DMS53 treated with DMSO at 0.1 percent for 48 hours (cell line): ENCODE data around the gene TESK1.
"Not testable (repeated sequence)": the region's sequence is repeated elsewhere in the genome, so short reads cannot be mapped to it uniquely, and the experiment has no call there.

ENCODE experiments used
- DNase-seq: peaks from one replicate; lab custom pipeline; 2025; ENCODE audit not compliant: unreplicated experiment; lab: John Stamatoyannopoulos, UW

TESK1 gene

GRCh38 chr9:35579659-35580227 lies 25.3 kb upstream of the TESK1 start:
- not testable (repeated sequence) for DNase-seq

GRCh38 chr9:35583521-35583920 lies 21.5 kb upstream of the TESK1 start:
- not testable (repeated sequence) for DNase-seq

GRCh38 chr9:35584681-35585080 lies 20.4 kb upstream of the TESK1 start:
- DNase-seq, result not testable (repeated sequence)

- not testable (repeated sequence) for DNase-seq
These were observed 16.6 kb upstream of the TESK1 start for GRCh38 chr9:35588506-35588905.

GRCh38 chr9:35593581-35593980 lies 11.5 kb upstream of the TESK1 start:
- no peak for DNase-seq

GRCh38 chr9:35594471-35594870 lies 10.6 kb upstream of the TESK1 start:
- no peak for DNase-seq

GRCh38 chr9:35596907-35597306 lies 8.2 kb upstream of the TESK1 start:
- not testable (repeated sequence) for DNase-seq

GRCh38 chr9:35598866-35599590 lies 6.0 kb upstream of the TESK1 start:
- DNase-seq, result peak; percentile 55

- DNase-seq, result no peak
These were observed 5.1 kb upstream of the TESK1 start for GRCh38 chr9:35599763-35600604.

- DNase-seq, result no peak
These were observed 1.5 kb upstream of the TESK1 start for GRCh38 chr9:35603506-35603985.

GRCh38 chr9:35603986-35604577 lies 980 bp upstream of the TESK1 start:
- DNase-seq, result peak; percentile 95

- no peak for DNase-seq
These were observed 482 bp downstream of the TESK1 start for GRCh38 chr9:35605351-35606137.

GRCh38 chr9:35606138-35606504 lies 1.1 kb downstream of the TESK1 start:
- DNase-seq, result no peak

GRCh38 chr9:35606726-35607125 lies 1.7 kb downstream of the TESK1 start:
- DNase-seq, result no peak

- no peak for DNase-seq
These were observed 3.2 kb downstream of the TESK1 start for GRCh38 chr9:35608221-35608620.

GRCh38 chr9:35609001-35609819 lies 4.1 kb downstream of the TESK1 start:
- no peak for DNase-seq

GRCh38 chr9:35609820-35610163 lies 4.7 kb downstream of the TESK1 start:
- DNase-seq, result no peak

GRCh38 chr9:35611230-35611797 lies 6.3 kb downstream of the TESK1 start:
- DNase-seq, result no peak

GRCh38 chr9:35612066-35612465 lies 7.0 kb downstream of the TESK1 start:
- not testable (repeated sequence) for DNase-seq

GRCh38 chr9:35612843-35613242 lies 7.8 kb downstream of the TESK1 start:
- no peak for DNase-seq
